PC-9 (cell line): ENCODE results near the gene COL5A2. TPM values are rescaled to one million over a fixed set of nuclear protein-coding genes. Genes with fewer than 3 reads are reported as not detected.

ENCODE experiments used
- BruUV-seq: library from RNA; stranded (reverse); fragments of 400-500 nt; replicated peaks from 2 replicates; lab custom pipeline; 2021; lab: Mats Ljungman, UMichigan
- CTCF ChIA-PET: fragments of 300-600 bp; sonication (Branson Sonifier 250); formaldehyde crosslinking; loops from one replicate; lab custom pipeline; 2022; ENCODE audit warnings: antibody characterized with exemption; lab: Charles Lee
- POLR2A ChIA-PET: fragments of 300-600 bp; sonication (Branson Sonifier 250); formaldehyde crosslinking; loops from one replicate; lab custom pipeline; 2022; ENCODE audit warnings: antibody characterized with exemption; ENCODE audit not compliant: unreplicated experiment; lab: Charles Lee
- DNase-seq, 2 experiments: peaks; one replicate each; pipeline versions ENCODE4 v3.0.0 to v3.0.0-alpha.2; 2015 to 2022; ENCODE audit warnings: mixed read lengths in 1 of 2
- H2AFZ ChIP-seq: fragments of 200-600 bp; sonication (generic); 2 replicates; pipeline ENCODE4 v1.8.1; 2017; ENCODE audit warnings: antibody characterized with exemption
- H3F3A ChIP-seq: fragments of 200-600 bp; sonication (generic); 2 replicates; pipeline ENCODE4 v1.8.1; 2017; ENCODE audit warnings: antibody characterized with exemption, mild to moderate bottlenecking, low read depth; ENCODE audit not compliant: insufficient read depth
- H3K27ac ChIP-seq: fragments of 200-600 bp; sonication (generic); 2 replicates; pipeline ENCODE4 v1.6.1; 2016; ENCODE audit warnings: mixed run types
- H3K27me3 ChIP-seq: fragments of 200-600 bp; sonication (generic); 2 replicates; pipeline ENCODE4 v1.6.1; 2016; ENCODE audit warnings: low read depth, mixed run types; ENCODE audit not compliant: insufficient read depth
- H3K36me3 ChIP-seq: fragments of 200-600 bp; sonication (generic); 2 replicates; pipeline ENCODE4 v1.6.1; 2016; ENCODE audit warnings: low read depth, mixed run types
- H3K4me1 ChIP-seq: fragments of 200-600 bp; sonication (generic); replicated peaks from 2 replicates; pipeline ENCODE4 v1.6.1; 2016; ENCODE audit warnings: mixed run types; ENCODE audit not compliant: insufficient read depth
- H3K4me2 ChIP-seq: fragments of 200-600 bp; sonication (generic); 2 replicates; pipeline ENCODE4 v1.6.1; 2017; ENCODE audit warnings: mixed run types
- H3K4me3 ChIP-seq: fragments of 200-600 bp; sonication (generic); 2 replicates; pipeline ENCODE4 v1.6.1; 2016; ENCODE audit warnings: mixed run types
- H3K79me2 ChIP-seq: fragments of 200-600 bp; sonication (generic); 2 replicates; pipeline ENCODE4 v1.6.1; 2017; ENCODE audit warnings: low read depth, mixed run types
- H3K9me2 ChIP-seq: fragments of 200-600 bp; sonication (generic); 2 replicates; pipeline ENCODE4 v1.8.1; 2017; ENCODE audit warnings: mild to moderate bottlenecking; ENCODE audit not compliant: insufficient read depth
- H3K9me3 ChIP-seq: fragments of 200-600 bp; sonication (generic); 2 replicates; pipeline ENCODE4 v1.8.1; 2016; ENCODE audit warnings: low read depth; ENCODE audit not compliant: insufficient read depth
- H4K20me1 ChIP-seq: fragments of 200-600 bp; sonication (generic); 2 replicates; pipeline ENCODE4 v1.8.1; 2017; ENCODE audit not compliant: insufficient read depth
- EZH2 ChIP-seq: fragments of 200-600 bp; sonication (generic); IDR thresholded peaks from 2 replicates; pipeline ENCODE4 v1.8.0; 2017; ENCODE audit warnings: antibody characterized with exemption, low read depth
- intact Hi-C: fragments of 100-400 bp; cut with micrococcal nuclease; formaldehyde crosslinking; loops from one replicate; pipeline ENCODE4 v1.10.0; 2022; ENCODE audit not compliant: unreplicated experiment
- total RNA-seq: library from RNA; stranded (reverse); gene quantifications from 2 replicates; pipeline ENCODE4 v1.2.3, GENCODE V29; 2021
- TF ChIP-seq, protein P1 (sequence below): fragments of 200-600 bp; sonication (generic); conservative IDR thresholded peaks from 2 replicates; pipeline ENCODE4 v1.6.1; 2017; ENCODE audit warnings: mixed run types, antibody characterized with exemption, mild to moderate bottlenecking, moderate library complexity

COL5A2 gene
- total RNA-seq, 1 experiment from 2014 or later: 0.55 TPM

DNA sequence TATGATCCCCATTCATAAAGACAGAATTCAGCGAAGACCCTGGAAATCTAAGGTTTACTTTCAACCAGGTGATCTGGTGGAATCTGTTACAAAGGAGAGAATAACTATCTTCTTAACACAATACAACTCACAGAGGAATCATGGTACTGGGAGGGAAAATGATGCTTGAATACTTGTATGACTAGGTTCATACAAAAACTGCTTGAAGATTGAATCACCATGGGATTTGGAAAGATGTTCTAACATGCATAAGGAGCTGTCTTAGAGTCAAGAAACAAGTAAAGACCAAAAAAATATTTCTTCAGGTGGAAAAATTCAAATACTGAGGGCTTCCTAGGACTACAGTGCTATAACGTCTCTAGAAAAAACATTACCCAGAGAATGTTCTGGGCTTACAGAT, 32.2 kb downstream of the COL5A2 start:
- ChIA-PET POLR2A (no interaction called here), CTCF (interaction anchor here (0.6 kb wide), 1 partner anchor 192 kb away, joined by 3 read pairs; no protein-coding TSS in a partner anchor)
- no TSS peak for BruUV-seq
- Histone ChIP-seq H3K4me1 (no peaks in the 10 kb centered on the region), H3K27me3 (no peaks in the 10 kb centered on the region), H3K9me2 (no peaks in the 10 kb centered on the region), H3K4me3 (no peak overlapping the region), H3F3A (no peaks in the 10 kb centered on the region), H2AFZ (no peak overlapping the region), H3K9me3 (no peaks in the 10 kb centered on the region), H3K79me2 (no peaks in the 10 kb centered on the region), H4K20me1 (no peaks in the 10 kb centered on the region), H3K27ac (no peak overlapping the region), H3K36me3 (no peaks in the 10 kb centered on the region), H3K4me2 (no peak overlapping the region)
- TF ChIP-seq EZH2: no peak
- TF ChIP-seq, protein P1, sequence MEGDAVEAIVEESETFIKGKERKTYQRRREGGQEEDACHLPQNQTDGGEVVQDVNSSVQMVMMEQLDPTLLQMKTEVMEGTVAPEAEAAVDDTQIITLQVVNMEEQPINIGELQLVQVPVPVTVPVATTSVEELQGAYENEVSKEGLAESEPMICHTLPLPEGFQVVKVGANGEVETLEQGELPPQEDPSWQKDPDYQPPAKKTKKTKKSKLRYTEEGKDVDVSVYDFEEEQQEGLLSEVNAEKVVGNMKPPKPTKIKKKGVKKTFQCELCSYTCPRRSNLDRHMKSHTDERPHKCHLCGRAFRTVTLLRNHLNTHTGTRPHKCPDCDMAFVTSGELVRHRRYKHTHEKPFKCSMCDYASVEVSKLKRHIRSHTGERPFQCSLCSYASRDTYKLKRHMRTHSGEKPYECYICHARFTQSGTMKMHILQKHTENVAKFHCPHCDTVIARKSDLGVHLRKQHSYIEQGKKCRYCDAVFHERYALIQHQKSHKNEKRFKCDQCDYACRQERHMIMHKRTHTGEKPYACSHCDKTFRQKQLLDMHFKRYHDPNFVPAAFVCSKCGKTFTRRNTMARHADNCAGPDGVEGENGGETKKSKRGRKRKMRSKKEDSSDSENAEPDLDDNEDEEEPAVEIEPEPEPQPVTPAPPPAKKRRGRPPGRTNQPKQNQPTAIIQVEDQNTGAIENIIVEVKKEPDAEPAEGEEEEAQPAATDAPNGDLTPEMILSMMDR: no peak
- DNase-seq: no peak
- intact Hi-C loops: no loop called here

DNA sequence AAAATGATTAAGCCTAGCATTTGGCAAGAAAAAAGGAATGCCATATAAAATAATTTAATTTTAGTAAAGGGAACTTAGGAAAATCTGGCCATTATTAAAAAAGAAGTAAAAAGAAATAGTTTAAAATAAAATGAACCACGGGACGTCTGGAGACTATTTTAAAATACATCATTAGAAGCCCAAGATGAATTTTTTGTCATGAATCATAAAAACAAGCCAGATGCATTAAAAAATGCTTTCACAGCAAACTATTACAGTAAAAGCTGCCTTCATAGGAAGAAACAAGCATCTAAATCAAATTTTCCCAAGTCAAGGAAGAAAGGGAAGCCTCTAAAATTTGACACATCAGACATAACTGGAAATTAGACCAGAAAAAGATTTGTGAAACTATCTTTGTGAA, 33.0 kb downstream of the COL5A2 start:
- H3K4me1 ChIP-seq: no peaks in the 10 kb centered on the region
- H3F3A ChIP-seq: no peaks in the 10 kb centered on the region
- no peaks in the 10 kb centered on the region for H3K79me2 ChIP-seq
- ChIA-PET CTCF (no interaction called here), POLR2A (no interaction called here)
- no peaks in the 10 kb centered on the region for H3K36me3 ChIP-seq
- no TSS peak for BruUV-seq
- DNase-seq: no peak
- H3K9me3 ChIP-seq: no peaks in the 10 kb centered on the region
- TF ChIP-seq, protein P1: no peak
- H2AFZ ChIP-seq: no peak overlapping the region
- H3K9me2 ChIP-seq: no peaks in the 10 kb centered on the region
- no peaks in the 10 kb centered on the region for H4K20me1 ChIP-seq
- H3K4me3 ChIP-seq: no peak overlapping the region
- no peak overlapping the region for H3K27ac ChIP-seq
- intact Hi-C loops: no loop called here
- no peaks in the 10 kb centered on the region for H3K27me3 ChIP-seq
- H3K4me2 ChIP-seq: no peak overlapping the region

DNA sequence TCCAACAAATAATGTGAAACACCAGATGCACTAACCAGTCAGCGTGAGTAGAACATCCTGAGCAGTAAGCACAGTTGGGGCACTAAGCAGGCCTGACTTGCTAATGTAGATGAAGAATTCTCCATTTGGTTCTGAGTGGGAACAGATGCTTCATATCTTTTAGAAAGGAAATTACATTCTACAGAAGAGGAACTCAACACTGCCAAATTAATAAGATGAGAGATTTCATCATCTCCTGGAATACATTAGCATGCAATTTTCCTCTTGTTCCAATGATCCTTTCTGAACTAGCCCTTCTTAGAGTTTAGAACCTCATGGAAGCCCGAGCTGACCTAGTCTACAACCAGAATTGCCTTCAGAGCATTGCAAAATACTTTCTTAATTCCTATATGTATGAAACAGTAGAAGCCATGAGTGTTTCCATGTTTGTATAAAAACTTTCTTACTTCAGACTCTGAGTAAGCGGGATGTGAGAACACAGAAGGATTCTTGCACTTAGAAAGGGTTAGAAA, 34.8 kb downstream of the COL5A2 start:
- DNase-seq: no peak
- H3F3A ChIP-seq: no peaks in the 10 kb centered on the region
- H3K4me2 ChIP-seq: no peak overlapping the region
- no peaks in the 10 kb centered on the region for H3K36me3 ChIP-seq
- no peak for TF ChIP-seq EZH2
- TF ChIP-seq, protein P1: no peak
- no peaks in the 10 kb centered on the region for H3K9me2 ChIP-seq
- no peaks in the 10 kb centered on the region for H3K27me3 ChIP-seq
- H4K20me1 ChIP-seq: no peaks in the 10 kb centered on the region
- no peaks in the 10 kb centered on the region for H3K4me1 ChIP-seq
- H3K9me3 ChIP-seq: no peaks in the 10 kb centered on the region
- H3K4me3 ChIP-seq: no peak overlapping the region
- intact Hi-C loops: no loop called here
- H3K27ac ChIP-seq: no peak overlapping the region
- ChIA-PET CTCF (no interaction called here), POLR2A (no interaction called here)
- H3K79me2 ChIP-seq: no peaks in the 10 kb centered on the region
- no TSS peak for BruUV-seq
- no peak overlapping the region for H2AFZ ChIP-seq
